HG02884 (cell line): ENCODE data around the gene MMD2.

Experiments
- ATAC-seq: cut with Tn5 transposase; IDR thresholded peaks from one replicate; pipeline ENCODE4 v1.9.1; 2021; ENCODE audit warnings: mild to moderate bottlenecking, moderate library complexity; ENCODE audit not compliant: unreplicated experiment

Gene MMD2

DNA sequence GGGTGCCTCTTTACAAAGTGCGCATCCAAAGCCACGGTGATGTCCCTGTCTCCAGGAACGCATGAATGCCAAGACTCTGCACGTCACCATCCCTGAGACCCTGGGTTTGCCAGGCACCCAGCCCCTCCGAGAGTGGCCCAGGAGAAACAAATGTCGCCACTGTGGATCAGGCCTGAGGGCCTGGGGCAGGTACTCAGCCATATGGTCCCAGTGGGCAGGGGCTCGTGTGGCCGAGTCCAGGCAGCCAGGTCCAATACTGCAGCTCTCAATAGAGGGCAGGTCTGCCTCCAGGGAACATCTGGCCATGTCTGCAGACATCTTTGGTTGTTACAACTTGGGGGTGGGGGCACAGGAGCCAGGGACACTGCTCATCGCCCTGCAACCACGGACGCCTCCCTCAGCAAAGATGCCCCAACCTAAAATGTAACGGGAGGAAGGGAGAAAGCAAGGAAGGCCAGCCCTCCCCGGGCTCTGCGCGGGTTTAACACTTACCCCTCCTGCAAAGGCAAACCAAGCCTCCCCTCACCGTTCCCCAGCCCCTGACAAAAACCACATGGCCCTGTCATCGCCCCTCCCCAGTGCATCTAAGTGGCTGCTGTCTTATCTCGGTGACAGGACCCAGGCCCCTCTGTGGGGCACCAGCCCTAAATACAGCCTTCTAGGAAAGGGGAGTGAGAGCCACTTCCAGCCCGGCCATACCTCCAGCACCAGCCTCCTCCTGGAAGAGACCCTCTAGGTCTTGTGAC, 86.9 kb downstream of the MMD2 start:
- no peak for ATAC-seq

DNA sequence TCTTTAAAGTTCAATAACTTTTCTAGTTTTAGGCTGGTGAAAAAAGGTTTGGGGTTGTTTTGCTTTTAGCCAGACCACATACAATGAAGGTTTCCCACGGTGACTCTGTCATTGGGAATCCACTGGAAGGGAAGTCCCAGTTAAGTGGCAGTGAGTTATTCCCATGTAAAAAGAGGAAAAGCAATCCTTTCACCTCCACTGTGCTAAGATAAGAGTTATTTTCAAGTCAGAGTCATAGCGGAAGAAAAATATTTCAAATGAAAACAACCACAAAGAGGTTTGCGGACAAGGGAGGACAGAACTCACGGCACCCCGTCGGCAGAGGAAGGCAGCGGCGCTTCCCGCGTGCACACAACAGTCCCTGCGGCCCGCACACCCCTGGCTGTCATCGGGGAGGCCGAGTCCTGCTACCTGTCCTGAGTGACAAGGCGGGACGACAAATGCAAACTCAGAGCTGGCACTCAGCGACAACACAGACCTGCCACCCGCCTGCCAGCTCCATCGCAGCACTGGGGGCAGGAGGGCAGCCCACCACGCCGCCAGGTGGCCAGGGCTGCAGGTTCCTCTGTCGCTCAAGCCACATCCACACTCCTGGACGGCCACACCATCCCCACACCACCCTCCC, 87.8 kb downstream of the MMD2 start:
- no peak for ATAC-seq

DNA sequence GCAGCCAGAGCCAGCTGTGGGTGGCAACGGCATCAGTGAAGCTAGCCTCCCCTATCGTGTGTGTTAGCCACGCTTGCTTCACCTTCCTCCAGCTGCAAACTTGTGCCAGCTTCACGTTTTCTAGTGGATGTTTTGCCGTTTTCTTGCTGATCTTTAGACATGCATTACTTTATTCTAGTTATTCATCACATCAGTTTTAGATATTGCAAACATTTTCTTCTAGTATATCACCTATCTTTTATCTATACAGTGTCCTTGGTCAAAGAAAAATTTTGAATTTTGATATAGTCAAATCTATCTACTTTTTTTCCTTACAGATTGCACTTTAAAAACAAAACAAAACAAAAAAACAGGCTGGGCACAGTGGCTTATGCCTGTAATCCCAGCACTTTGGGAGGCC, 90.5 kb downstream of the MMD2 start:
- ATAC-seq = no peak

DNA sequence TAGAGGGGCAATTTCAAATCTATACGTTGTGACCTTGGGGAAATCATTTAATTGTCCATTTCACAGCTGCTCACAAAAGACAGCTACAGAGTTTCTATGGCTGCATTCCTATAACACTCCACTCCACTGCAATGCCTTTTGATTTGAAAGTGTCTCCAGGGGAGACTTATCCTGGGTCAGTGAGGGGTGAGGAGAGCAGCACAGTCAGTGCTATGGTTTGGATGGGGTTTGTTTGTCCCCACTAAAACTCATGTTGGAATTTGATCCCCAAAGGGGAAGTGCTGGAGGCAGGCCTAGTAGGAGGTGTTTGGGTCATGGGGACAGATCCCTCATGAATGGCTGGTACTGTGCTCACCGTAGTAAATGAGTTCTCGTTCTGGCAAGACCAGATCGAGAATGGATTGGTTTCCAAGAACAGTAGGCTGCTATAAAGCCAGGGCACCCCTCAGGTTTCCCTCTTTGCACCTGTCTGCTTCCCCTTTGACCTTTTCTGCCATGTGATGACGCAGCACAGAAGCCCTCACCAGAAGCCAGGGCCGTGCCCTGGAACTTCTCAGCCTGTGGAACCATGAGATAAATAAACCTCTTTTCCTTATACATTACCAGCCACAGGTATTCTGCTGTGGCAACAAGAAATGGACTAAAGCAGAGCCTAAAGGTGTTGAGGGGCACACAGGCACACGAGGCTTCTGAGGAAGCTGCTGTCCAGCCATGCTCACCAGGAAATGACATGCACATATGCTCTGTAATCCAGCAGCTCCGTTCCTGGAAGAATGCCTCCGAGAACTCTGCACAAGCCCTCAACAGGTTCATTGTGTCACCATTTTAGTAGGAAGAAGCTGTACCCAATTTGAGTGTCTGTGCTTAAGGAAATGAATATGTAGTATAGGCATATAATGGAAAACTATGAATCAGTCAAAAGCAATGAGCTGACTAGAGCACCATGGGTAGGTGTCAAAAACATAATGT, 92.2 kb downstream of the MMD2 start:
- ATAC-seq = no peak

DNA sequence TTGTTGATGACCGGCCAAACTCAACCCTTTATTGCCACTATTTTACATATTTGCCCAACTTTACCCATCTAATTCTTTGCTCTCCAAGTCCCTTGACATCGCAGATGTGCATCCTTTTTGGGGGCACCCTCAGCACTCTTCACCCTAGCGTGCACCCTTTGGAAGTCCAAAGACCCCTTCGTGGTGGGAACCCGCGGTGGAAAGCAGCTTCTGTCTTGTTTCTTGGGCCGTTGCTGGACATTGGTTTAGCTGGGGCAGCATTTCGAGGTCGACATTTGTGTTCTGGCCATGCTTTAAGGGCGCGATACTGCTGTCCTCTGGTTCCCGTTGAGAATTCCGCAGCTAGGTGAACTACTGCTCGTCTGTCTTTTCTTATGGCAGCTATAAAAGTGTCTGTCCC, 96.8 kb downstream of the MMD2 start:
- no peak for ATAC-seq

DNA sequence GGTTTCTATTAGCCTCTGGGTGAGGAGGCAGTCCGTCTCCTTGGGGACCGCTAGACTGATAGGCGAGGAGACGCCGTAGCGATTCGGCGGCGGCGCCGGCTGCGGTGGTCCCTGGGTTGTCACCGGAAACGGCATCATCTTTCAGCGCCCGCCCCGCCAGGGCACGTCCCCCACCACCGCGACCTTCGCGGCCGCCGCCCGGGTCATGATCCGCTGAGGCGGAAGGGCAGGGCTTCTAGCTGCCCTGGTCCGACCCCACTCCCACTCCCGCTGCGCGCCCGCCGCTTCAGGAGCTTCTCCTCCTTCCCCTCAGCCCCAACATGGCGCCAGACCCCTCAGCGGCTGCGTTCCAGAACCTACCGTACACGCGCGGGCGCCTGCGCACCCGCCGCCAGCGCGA, 97.3 kb downstream of the MMD2 start, which contains the start of gene PAPOLB:
TSS of gene PAPOLB (minus strand) at position 358 of the 400 bp plus-strand sequence. CDS start at position 138, 220 bp downstream.
- no peak for ATAC-seq

DNA sequence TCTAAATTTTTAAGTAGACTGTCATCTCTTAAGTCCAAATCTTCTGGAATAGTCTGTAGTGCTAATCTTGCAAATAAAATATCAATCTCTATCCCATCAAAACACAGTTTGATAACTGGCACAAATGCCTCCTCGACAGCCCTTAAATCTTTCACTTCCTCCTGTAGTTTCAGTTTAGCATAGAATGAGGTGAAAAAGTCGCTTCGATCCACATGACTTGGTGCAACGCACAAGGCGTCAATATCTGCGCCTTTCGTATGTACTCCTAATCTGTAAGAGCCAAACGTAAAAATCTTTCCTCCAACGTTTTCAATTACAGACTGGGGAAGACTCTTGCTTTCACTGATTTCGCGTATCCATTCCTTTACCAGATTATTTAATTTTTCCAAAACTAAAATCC, 97.8 kb downstream of the MMD2 start:
- no peak for ATAC-seq

DNA sequence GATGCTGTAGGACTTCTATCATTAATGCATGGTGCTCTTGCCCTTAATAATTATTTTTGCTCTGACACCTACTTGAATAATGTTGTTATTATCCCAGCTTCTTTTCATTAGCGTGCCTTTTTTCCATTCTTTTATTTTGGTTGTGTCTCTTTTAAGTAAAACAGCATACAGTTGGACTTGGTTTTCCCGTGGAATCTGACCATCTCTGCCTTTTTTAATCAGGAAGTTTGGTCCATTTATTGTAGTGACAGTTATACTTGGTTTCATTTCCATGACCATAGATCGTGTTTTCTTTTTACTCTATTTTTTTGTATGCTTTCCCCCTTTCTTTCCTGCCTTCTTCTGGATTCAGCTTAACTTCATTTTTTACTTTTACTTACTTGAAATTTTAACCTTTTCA, 101.8 kb downstream of the MMD2 start:
- ATAC-seq = no peak

DNA sequence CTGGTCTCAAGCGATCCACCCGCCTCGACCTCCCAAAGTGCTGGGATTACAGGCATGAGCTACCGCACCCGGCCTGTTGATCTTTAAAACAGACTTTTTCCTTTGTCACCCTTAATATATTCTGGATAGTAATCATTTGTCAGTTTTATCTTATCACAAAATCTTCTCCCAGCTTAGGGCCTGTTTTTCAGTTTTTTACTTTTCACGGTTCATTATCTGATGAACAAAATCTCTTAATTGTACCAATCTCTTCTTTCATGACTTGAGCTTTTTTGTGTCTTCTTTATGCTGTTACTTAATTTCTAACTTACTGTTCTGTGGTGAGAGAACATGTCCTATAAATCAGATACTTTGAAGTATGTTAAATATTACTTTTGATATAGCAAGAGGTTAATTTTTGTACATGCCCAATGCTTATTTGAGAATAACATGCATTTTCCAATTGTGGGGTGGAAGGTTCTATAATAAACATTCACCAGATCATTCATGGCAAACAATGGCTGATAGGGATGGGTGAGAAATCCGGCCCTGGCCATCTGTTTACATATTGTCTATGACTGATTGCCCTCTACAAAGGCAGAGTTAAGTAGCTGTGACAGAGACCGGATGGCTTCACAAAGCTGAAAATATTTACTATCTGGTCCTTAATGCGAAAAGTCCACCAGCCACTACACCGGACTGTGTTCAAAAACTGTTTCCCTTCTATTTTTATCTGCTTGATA, 102.5 kb downstream of the MMD2 start:
- no peak for ATAC-seq
